ENCODE measurements around the gene CACNA2D3.

Gene CACNA2D3

DNA sequence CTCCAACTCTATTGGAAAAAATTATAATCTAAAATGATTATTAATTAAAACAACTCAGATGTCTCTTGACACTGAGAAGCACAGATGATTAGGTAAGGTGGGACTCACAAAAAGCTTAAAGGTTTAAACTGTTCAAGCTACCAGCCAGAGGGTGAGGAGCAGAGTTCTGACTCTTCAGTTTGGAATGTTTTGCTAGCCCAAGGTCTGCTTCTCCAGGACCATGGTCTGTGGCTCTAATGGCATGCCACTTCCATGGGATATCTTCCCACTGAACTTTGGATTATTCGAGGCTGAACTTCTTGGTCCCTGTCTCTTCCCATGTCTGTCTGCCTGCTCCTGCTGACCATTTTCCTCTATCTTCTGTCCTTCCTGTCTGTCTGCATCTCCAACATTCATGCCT lies 49.2 kb downstream of the CACNA2D3 start:
- DNase-seq (ENCODE audit: low read depth in 2 of 2) = no peak

DNA sequence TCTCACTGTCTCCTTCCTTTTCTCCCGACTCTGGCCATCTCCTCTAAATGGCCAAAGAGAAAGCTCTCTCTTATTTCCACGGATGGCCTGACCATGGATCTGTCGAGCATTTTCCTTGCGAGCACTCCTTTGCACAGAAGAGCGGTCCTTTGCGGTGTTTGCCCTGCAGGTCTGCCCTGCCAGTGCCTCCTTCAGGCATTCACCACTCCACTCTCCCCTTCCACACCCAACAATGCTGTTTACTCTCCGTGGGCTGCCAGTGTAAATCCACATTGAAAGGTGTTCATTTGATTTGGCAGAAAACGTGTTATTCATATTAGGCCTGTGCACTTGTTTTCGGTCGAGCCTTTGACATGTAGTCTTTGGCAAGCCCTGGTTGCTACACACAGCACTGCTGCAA lies 49.6 kb downstream of the CACNA2D3 start:
- DNase-seq (ENCODE audit: low read depth in 2 of 2) = no peak

DNA sequence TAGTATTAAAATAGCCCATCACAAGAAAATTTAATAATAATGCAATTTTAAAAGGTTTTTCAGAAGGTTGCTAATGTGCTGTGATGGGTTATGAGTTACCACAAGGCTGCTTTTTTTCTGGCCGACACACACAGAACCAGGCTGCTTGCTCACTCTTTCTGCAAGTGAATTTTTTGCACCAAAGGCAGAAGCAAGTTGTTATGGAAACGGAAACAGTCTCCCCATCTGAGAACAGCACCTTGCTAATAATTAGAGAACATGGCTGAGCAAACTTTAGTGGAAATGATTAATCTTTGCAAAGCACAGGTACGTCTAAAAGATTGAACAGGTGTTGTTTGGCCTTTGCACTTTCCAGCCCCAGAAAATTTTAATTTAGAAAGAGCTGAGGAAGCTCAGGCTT lies 51.0 kb downstream of the CACNA2D3 start:
- DNase-seq (ENCODE audit: low read depth in 2 of 2) = no peak

DNA sequence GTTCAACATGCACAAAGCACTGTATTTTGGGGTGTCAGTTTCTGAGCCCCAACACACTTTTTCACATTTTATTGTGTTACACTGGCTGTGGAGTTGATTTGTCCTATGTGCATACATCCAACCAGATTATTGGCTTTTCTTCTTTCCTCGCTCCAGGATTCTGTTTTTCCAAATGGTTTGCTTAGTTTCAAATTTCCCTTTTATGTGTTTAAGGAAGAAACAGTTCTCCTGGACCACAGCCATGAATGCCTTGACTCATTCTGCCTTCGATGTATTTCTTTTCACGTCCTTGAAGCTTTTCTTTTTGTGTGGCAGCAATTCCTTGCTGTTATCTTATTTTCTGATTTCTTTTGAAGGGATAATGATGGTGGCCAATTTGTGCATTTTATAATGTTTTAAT lies 53.8 kb downstream of the CACNA2D3 start:
- no peak for DNase-seq (ENCODE audit: low read depth in 2 of 2)

DNA sequence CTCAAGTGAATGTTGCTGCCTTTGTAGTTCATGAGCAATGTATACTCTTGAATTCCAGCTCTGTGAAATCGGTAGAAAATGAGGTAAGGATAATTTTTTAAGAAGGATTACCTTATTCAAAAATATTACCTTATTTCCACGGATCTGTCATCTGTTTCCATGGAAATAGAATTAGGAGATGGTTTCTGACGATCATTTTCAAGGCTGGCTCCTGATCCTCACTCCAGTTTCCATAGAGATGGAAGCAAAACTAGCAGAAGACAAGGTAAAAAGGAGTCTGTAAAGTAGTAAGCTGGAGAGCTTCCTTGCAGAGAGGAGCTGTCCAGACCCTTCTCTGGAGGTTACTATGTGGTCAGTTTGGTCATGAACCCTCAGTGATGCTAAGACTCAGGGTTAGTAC lies 55.5 kb downstream of the CACNA2D3 start:
- no peak for DNase-seq (ENCODE audit: low read depth in 2 of 2)

DNA sequence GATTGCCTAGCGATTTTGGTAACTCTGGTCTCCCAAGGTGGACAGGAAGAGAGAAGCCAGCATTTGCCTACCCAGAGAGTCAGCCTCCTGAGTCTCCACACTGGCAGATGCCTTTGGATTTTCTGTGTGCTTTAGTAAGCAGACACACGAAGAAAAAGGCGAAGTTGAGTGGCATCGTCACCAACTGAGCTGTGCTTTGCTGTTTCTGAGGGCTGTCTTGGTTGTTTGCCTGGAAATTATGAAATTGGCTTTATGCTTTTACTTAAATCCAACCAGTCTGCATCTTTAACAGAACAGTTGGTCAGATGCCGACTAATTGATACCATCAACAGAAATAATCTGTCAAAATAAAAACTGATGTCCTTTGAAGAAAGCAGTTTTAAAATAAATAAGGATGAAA lies 56.0 kb downstream of the CACNA2D3 start:
- no peak for DNase-seq (ENCODE audit: low read depth in 2 of 2)

DNA sequence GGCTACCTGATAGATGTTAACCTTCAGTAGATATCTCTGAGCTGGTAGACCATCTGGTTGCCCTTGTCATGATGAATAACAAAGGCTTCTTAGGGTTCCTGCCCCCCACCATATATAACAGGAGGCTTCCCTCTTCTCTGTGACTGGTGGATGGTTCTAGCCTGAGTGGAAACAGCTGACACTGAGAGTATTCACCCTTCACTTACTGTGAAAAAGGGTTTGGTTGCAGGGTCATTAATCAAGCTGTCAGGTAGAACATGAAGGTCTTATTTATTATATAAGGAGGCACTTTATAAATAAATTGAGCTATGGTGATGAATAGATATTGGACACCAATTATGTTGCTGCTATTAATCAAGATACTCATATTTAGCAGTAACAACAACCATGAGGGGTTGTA lies 58.6 kb downstream of the CACNA2D3 start:
- DNase-seq (ENCODE audit: low read depth in 2 of 2) = no peak

DNA sequence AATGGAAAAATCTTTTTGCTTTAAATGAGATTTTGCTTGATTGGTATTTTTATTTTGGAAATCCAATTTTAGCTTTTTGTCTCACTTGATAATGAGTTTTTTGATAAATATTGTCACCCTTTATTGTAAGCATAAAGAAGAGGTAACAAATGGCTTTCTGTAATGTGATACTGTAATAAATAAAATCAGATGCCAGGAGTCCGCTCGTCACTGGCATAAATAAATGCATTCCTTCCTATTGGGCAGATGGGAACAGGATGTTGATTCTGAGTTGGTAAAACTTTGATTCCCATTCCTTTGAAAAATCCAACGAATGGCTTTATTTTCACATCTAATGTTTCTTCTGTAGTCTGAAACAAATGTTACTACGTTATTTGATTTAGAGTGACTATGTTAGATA lies 59.9 kb downstream of the CACNA2D3 start:
- DNase-seq (ENCODE audit: low read depth in 2 of 2) = no peak

DNA sequence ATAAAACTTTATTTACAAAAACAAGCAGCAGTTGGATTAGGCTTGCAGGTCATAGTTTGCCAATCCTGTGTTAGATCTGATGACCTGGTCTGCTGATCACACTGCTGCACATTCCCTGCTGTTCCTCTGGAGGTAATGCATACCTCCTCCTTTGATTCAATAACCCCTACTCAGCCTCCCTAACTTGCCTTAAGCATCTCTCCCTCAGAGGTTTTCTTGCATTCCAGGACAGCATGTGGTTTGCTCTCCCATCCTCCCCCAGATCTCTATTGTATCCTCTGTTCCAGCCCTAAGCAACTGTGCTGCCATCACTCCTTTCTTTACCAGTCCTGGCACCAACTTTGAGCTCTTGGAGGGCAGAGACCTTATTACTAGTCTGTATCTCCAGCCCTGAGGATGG lies 63.4 kb downstream of the CACNA2D3 start:
- DNase-seq (ENCODE audit: low read depth in 2 of 2) = no peak

DNA sequence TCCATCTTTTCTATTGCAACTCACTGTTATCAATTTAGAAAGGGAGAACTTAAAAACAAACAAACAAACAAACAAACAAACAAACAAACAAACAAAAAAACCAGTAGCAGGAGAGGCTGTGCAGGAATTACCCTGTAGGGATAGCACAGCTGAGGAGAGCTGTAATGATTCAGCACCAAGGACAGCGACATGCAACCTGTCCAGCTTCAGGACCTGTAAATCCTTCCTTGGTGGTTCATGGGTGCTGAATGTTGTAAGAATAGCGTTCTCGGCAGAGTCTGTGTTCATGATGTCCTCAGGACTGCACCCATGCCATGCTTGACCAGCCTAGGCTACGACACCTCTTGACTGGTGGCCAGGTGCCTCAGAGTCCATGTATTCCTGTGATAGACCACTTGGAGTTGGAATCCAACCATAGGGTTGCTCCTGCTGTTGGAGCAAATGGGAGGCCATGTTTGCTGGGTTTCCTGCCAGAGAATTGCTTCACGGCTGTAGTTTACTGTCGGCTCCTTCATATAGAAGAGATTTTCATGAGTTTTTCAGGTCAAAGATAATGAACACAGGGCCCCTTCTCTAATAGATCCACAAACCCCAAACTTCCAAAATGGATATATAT lies 65.9 kb downstream of the CACNA2D3 start:
- DNase-seq (ENCODE audit: low read depth in 2 of 2) = no peak

DNA sequence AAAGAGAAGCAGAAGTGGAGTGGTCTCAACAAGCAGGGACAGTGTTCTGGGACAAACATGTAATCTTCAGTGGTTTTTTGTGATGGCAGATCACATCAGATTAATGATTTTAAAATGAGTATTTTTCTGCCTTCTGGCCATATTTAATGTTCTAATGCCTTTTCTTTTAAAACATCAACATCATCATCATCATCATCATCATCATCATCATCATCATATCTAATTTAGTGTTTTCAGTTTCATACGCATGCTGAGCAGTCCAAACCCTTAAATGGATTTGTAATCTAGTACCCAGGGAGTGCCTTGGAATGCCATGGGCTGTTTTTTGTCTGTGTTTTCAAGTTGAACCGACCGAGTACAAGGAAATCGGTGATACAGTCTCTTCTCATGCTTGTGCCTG lies 68.9 kb downstream of the CACNA2D3 start:
- no peak for DNase-seq (ENCODE audit: low read depth in 2 of 2)

DNA sequence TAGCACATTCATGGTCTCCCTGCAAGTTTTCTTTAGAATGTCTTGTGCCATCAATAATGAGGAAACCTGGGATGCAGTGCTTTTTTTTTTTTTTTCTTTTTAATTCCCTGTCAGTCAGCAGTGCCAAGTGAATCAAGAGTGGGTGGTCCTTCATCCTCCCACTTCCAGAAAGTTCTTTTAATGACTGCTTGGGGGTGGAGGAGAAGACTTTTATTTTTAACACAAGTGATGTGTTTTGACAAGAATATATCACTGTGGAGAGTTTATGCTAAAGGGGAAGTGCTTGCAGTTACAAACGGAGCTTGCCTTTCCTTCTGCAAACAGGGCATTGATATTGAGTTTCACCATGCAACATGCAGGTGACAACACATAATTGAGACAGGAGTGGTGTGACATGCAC lies 69.7 kb downstream of the CACNA2D3 start:
- DNase-seq (ENCODE audit: low read depth in 2 of 2) = no peak

DNA sequence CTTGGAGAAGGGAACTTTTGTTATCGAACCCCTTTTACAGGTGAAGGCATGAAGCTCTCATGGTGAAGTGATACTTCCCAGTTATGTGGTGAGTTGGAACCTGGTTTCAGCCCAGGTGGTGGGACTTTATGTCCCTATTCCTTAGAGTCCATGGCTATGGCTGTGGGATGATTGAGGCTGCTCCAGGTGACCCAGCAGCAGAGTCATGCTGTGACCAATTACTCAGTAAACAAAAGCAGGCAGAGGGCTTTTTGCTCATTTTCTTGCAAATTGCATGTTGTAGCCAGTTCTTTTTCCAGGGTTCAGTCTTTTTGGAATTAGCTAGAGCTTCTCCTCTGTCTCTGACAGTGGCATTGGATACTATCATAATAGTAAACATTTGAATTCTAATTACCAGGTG lies 70.7 kb downstream of the CACNA2D3 start:
- no peak for DNase-seq (ENCODE audit: low read depth in 2 of 2)

DNA sequence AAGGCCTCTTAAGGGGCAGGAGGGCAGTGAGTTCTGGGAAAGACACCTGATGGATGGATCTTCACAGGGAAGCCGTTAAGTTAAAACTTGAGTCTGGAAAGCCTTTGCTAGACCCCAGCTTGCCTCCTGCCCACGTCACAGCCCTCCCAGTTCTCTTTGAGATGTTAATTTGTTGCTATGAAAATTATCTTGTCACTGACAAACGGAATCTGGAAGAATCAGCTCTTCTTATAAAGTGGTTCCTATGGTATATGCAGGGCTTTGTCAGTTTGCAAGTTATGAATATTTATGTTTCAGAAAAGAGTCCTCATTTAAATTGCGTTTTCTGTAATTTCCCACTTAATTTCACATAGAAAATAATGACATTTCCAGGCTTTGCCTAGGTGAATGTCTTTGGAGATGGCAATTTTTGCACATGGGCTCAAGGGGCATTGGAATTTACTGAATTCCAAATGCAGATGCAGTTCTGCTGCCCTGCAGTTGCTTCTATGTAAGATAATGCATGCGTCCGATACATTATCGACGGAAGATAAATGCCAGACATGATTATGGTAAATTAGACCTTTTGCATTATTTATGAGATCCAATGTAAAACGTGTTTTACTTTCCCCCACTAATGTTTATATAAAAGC lies 74.1 kb downstream of the CACNA2D3 start:
- no peak for DNase-seq (ENCODE audit: low read depth in 2 of 2)

DNA sequence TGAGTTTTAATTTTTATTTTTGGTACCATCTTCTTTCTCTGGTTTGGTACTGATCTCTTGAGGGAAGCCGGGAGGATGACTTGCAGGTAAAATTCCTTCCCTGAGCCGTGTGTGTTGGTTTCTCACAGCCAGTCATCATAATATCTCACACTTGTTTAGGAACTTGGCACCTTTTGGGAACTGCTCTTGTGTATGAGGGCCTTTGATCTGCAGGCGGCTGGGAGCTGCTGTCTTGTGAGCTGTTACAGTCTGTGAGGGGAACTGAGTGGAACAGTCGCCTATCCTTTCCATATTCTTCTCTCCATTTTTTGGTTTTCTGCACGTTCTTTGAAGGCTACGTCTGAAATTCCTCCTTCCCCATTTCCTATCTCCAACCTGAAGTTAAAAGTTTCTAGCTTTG lies 75.2 kb downstream of the CACNA2D3 start:
- DNase-seq (ENCODE audit: low read depth in 2 of 2) = no peak

DNA sequence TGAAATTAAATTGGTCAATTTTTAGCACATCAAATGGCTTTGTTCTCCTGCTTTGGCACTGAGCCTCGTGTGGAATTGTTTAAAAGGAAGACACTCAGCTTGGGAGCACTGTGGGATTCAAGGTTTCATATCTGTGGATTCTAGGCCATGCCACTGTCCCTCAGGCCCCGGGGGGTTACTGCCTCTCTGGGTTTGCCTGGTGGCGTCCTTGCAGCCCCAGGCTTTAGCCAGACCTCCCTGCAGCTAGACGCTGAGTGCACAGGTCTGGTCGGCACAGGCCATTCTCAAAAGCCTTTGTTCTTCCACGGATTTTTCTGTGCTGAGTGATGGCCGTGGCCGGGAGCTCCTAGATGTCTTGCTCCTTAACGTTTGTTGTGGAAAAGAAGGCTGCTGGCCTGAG lies 76.2 kb downstream of the CACNA2D3 start:
- no peak for DNase-seq (ENCODE audit: low read depth in 2 of 2)

DNA sequence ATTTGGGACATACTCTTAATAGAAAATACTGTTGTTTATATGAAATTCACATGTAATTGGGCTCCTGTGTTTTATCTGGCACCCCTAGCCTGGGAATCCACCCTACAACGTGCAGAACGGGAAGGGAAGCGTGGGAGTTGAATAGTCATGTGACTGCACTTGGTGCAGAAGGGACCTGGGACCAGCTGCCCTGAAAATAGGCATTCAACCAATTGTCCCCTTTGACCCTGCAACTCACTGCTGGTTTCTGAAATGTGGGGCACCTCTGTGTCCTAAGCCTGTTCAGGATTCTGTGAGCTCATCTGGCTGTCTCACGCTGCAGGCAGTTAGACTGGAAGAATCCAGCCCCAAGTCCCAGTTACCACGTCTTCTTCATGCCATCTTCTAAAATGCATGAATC lies 79.7 kb downstream of the CACNA2D3 start:
- DNase-seq (ENCODE audit: low read depth in 2 of 2) = no peak

DNA sequence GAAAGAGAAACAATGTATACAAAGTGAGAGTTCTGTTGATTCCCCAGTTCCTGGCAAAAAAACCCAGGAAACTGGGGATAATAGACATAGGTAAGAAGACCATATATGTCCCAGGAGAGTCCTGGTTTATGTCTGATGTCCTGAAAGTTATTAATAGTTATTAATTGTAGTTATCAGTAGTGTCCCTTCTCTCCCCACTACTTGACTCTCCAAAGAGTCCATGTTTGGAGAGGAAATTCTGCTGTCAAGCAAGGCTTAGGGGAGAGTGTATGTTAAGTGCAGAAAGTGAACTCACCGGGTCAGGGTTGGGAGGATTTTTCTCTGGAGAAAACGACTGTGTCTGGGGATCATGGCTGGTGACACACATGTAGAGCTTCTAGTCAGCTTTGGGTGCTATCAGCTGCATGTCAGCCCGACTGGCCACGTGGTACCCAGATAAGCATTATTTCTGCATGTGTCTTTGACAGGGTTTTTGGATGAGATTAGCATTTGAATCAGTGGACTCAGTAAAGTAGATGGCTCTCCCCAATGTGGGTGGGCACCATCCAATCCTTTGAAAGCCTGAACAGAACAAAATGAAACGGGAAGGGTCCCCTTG lies 80.4 kb downstream of the CACNA2D3 start:
- no peak for DNase-seq (ENCODE audit: low read depth in 2 of 2)

DNA sequence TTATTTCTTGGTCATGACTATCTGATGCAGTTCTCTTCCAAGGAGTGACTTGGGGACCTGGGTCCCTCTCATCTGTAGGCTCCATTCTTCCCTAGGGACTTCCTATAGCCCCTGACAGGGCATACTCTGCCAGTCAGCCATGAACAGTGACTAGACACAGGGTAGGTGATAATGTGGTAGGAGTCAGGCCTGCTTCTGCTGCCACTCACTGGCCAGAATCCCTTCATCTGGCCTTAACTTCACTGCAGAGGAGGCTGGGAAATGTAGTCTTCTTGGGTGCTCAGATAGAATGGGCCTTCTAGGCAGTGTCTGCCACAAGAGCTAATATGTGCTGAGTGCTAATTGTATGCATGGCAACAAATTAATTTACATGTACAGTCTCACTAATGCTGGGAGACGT lies 84.5 kb downstream of the CACNA2D3 start:
- DNase-seq (ENCODE audit: low read depth in 2 of 2) = no peak

DNA sequence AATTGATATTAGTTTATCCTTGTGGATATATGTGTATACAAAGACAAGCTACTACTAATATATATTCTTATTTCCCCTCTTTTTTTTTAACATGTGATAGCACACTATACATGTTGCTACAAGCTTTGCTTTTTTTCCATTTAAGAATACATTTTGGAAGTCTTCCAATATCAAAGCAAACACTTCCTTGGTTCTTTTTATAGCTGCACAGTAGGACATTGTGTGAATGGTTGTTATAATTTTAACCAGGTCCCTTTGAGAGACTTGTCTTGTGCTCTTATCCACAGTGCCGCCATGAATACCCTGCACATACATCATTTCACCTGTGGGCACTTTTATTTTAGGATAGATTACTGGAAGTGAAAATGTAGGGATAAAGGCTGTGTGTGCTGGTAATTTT lies 88.7 kb downstream of the CACNA2D3 start:
- no peak for DNase-seq (ENCODE audit: low read depth in 2 of 2)

DNA sequence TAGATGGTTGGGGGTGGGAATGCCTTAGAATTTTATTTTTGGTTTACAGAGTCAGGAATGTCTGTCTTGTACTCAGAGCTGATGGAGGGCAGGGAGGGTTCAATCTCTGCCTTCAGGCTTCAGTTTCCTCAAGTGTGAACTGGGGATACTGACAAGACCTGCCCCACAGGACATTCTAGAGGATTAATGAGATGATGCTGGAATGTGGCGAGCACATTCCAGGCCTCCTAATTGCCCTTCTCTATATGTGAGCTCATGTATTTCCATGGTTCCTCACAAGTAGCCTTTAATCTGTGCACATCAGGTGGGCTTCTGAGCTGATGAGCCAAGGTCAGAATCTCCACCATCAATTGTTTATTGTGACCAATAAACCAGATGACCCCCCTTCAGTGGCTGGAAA lies 90.4 kb downstream of the CACNA2D3 start:
- no peak for DNase-seq (ENCODE audit: low read depth in 2 of 2)

DNA sequence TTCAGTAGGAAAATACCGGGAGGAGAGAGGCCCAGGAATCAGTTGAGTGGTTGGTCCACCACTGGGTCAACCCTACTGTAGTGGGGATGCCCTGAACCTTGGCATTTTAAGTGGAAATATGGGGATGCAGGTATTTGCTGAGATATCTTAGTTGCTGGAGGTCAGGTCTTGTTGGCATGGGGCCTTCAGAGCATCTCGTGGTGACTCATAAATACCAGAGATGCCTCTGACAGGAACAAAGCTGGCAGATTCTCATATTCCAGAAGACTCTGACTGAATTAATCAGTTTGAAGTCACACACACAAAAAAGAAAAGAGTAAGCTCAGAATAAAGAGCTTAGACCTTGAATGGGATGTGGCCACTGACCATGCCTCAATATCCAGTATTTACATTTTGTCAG lies 91.6 kb downstream of the CACNA2D3 start:
- DNase-seq (ENCODE audit: low read depth in 2 of 2) = no peak

DNA sequence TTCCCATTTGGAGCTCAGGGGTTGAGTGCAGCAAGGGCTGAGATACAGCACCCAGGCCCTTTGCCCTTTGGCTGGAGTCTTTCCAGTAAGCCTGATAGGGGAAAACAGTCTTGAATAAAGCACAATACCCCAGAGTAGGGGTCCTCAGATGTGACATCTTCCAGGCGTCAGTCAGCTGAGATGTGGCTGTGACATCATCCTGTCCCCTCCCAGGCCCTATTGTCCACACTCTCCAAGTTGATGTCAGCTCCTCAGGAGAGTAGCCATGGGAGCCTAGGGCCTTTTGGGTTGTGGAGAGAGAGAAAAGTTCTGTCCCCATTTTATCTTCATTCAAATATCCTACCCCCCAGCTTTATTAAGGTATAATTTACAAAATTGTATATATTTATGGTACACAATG lies 92.5 kb downstream of the CACNA2D3 start:
- no peak for DNase-seq (ENCODE audit: low read depth in 2 of 2)

DNA sequence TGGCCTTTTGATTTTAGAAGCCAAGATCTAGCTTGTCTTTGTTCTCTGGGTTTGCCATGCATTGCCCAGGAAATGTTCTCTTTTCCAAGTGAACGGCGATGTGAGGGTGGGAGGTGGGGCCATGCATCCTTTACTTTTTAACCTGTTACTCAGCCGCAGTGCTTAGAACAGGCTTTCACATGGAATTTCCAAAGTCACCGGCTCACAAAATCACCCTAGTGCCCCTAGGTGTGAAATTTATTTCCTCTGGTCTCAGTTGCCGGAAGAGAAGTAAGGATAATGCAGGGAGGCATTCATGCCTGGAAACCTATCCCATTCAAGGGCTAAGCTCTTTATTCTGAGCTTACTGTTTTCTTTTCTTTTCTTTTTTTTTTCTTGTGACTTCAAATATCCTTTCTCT lies 93.2 kb downstream of the CACNA2D3 start:
- DNase-seq (ENCODE audit: low read depth in 2 of 2) = no peak
